GM21529 (cell line): ENCODE data around the gene HPX.

Experiments used
- ATAC-seq: cut with Tn5 transposase; IDR thresholded peaks from one replicate; pipeline ENCODE4 v1.9.1; 2021; ENCODE audit not compliant: unreplicated experiment

Gene HPX

GRCh38 chr11:6417907-6418556, 22.8 kb downstream of the HPX start:
- ATAC-seq: no peak

GRCh38 chr11:6415797-6416196, 25.0 kb downstream of the HPX start:
- no peak for ATAC-seq

GRCh38 chr11:6414874-6415328, 25.9 kb downstream of the HPX start:
- peak; percentile 54 for ATAC-seq

GRCh38 chr11:6413791-6414201, 27.0 kb downstream of the HPX start:
- no peak for ATAC-seq

GRCh38 chr11:6411594-6412031, 29.2 kb downstream of the HPX start:
- ATAC-seq: no peak

GRCh38 chr11:6410695-6411430, 29.9 kb downstream of the HPX start:
- no peak for ATAC-seq

GRCh38 chr11:6406370-6406769, 34.4 kb downstream of the HPX start:
- no peak for ATAC-seq

- no peak for ATAC-seq
These were observed 34.9 kb downstream of the HPX start for GRCh38 chr11:6405846-6406245.

- no peak for ATAC-seq
These were observed 35.6 kb downstream of the HPX start for GRCh38 chr11:6405052-6405667.

- no peak for ATAC-seq
These were observed 36.3 kb downstream of the HPX start for GRCh38 chr11:6404342-6405051.

GRCh38 chr11:6403539-6403938, 37.2 kb downstream of the HPX start:
- no peak for ATAC-seq

- peak; percentile 95 for ATAC-seq
These were observed 38.2 kb downstream of the HPX start for GRCh38 chr11:6402561-6402981.

- ATAC-seq: peak; percentile 41
These were observed 38.7 kb downstream of the HPX start for GRCh38 chr11:6402061-6402470.

- no peak for ATAC-seq
These were observed 39.3 kb downstream of the HPX start for GRCh38 chr11:6401464-6401863.

GRCh38 chr11:6400431-6401345, 40.1 kb downstream of the HPX start:
- ATAC-seq: no peak

- ATAC-seq: no peak
These were observed 43.2 kb downstream of the HPX start for GRCh38 chr11:6397636-6398035.

- ATAC-seq: no peak
These were observed 43.6 kb downstream of the HPX start for GRCh38 chr11:6397156-6397555.

- no peak for ATAC-seq
These were observed 45.2 kb downstream of the HPX start for GRCh38 chr11:6395470-6396060.

GRCh38 chr11:6393989-6394670, 46.7 kb downstream of the HPX start:
- ATAC-seq: no peak
